NK-92 (cell line): ENCODE results near the gene RAB31.

ENCODE experiments used
- DNase-seq: peaks from one replicate; lab custom pipeline; 2025; ENCODE audit not compliant: unreplicated experiment; lab: John Stamatoyannopoulos, UW

Gene RAB31

DNA sequence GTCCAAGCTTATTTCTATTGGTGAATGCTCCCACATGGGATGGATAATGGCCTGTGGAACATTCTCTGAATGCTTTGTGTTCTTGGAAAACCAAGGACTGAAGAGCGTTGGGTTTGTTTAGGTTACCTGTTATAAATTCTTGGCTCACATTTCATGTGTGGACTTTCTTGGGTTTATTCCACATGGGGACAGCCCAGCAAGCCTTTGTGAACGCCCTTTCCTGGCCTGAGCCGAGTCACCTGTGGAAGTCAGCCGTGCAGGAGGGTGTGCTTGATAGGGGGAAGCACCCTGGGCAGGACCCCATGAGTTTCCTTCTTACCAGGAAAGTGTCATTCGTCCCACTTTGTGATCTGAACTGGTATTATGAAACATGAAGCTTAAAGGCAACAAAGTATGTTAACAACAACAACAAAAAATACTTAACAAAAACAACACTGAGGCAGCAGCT is 4.1 kb downstream of the RAB31 start:
- no peak for DNase-seq

DNA sequence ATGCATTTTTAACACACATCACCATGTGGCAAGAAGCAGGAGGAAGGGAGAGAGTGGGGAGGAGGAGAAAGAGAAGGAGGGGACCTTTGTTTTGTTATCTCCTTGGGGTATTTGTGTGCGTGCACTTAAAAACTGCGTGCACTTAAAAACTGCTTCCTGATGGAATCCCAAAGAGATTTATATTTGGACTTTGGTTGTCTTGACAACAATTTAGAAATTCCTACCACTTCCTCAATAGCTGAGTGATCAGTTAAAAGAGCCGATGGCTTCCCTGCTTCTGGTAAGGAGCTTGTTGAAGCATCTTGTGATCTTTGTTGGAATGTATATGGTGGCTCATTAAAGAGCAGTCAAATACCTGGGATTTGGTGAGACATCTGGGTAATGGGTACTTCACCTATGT is 4.5 kb downstream of the RAB31 start:
- DNase-seq = no peak

DNA sequence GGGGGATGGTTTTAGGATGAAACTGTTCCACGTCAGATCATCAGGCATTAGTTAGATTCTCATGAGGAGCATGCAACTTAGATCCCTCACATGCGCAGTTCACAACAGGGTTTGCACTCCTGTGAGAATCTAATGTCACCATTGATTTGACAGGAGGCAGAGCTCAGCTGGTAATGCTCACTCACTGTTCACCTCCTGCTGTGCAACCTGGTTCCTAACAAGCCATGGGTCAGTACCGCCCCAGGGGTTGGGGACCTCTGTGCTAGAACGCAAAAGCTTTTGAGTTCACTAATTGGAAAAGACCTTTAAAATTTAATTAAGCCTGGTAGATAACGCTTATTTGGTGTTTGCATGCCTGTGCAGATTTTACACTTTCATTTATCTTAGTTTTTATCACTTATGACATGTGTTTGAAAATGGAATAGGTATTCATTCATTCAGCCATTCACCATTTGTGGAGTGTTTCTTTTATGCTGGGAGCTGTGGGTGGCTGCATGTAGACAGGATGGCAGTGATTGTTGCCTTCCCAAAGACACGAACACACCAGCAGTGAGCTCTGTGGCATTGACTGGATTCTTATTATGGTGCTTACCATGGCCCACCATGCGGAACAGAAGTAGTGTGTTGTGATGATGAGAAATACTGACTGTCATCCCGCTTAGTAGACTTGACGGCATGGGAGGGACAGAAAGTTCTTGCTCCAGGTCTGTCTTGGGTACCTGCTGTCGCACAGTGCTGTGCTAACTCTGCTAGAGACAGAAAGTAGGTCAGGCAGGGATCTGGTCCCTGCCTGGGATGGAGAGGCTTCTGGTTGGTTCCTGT is 6.4 kb downstream of the RAB31 start:
- DNase-seq = no peak

DNA sequence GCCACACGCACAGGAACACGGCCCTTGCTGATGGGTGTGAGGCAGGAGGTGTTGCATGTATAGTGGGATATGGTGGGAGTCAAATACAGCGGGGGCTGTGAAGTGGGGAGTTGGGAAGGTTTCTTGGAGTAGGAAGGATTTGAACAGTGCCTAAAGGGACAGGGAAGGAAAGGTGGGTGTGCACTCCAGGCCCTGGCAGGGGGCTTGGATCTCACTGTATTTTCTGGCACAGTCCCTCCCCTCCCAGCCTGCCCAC is 6.9 kb downstream of the RAB31 start:
- DNase-seq = no peak

DNA sequence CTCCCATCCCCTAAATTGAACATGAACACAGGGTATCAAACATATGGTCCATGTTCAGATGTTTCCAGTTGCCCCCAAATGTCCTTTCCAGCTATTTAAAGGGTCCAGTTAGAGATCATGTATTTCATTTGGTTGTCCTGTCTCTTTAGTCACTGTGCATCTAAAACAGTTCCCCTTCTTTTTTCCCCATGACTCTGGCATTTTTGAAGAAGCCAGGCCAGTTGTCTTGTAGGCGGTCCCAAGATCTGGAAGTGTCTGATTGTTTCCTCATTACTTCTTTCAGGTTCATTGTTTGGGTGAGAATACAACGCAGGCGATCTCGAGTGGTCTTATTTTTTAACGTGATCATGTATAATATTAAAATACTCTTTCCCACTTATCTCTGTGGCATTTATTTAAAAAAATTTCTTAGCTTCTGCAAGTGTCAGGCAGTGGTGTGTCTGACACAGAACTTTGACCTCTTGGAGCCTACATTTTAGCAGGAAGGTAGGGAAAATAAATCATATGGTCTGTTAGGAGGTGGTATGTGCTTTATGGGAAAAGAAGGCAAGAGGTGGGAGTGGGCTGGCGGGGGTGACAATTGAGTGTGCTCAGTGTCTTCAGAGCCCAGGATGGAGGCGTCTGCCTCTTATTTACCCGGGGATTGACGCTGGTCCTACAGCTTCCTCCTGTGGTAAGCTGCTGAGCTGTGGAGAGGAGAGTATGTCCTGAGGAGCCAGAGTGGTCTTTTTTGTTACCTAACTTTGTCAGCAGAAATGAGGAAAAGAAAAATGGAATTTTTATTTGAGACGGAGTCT is 8.1 kb downstream of the RAB31 start:
- no peak for DNase-seq

DNA sequence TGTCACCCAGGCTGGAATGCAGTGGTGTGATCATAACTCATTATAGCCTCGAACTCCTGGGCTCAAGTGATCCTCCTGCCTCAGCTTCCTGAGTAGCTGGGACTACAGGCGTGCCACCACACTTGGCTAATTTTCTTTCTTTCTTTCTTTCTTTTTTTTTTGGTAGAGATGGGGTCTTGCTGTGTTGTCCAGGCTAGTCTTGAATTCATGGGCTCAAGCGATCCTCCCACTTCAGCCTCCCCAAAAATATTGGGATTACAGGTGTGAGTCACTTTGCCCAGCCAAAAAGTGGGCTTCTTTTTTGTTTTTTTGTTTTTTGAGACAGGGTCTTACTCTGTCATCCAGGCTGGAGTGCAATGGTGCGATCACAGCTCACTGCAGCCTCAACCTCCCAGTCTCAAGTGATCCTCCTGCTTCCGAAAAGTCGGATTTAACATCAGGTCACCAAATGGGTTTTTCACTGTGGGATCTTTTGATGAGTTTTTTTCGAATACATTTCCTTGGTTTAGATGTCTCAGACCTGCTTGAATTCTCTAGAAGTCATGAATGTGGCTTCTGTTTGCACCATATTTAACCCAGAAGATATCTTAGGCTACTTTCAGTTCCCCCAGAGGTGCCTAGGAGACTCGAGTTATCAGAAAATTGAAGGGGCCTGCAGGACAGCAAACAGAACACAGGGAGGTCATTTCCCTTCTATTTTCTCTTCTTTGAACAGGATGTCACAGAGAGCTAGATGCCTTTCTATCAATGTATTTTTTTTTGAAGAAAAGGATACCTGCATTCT is 8.9 kb downstream of the RAB31 start:
- DNase-seq = no peak

DNA sequence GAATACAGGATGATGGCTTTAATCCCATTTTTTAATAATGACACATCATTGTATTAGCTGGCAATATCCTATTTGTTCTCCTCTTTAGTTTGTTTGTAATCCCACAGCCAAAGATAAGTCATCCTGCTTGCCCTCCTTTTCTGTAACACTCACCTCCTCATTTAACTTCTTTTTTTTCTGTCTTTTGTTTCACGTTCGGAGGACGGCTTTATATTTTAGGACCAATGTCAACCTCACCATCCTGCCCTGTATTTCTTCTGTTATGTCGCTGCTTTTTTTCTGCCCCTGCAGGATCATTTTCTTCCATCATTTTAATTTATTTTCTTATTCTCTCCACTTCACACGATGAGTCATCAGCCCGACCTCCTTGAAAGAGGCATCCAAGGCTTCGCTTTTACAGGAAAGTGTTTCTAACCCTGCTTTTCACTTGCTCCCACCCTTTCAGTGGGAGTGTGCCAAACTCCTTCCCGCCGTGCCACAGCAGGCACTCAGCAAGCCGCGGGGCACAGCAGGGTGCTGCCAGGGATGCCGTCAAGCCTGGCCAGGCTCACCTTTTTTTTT is 11.4 kb downstream of the RAB31 start:
- no peak for DNase-seq

DNA sequence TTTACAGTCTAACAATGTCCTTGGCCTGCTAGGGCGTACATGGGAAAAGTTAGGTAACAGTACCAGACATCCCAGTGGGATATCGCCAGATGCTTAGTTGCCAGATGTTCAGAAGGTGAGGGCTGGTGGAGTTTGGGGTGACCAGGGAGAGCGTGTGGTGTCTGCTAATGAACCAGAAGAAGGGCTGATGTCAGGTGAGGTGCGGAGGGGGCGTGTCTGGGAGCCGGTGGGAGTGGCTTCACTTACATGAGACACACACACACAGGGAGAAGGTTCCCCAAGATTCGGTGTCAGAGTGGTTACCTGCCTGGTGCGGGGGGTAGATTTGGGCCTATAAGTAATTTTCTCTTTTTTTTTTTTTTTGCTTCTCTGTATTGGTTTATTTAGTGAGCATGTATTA is 12.2 kb downstream of the RAB31 start:
- DNase-seq = no peak

DNA sequence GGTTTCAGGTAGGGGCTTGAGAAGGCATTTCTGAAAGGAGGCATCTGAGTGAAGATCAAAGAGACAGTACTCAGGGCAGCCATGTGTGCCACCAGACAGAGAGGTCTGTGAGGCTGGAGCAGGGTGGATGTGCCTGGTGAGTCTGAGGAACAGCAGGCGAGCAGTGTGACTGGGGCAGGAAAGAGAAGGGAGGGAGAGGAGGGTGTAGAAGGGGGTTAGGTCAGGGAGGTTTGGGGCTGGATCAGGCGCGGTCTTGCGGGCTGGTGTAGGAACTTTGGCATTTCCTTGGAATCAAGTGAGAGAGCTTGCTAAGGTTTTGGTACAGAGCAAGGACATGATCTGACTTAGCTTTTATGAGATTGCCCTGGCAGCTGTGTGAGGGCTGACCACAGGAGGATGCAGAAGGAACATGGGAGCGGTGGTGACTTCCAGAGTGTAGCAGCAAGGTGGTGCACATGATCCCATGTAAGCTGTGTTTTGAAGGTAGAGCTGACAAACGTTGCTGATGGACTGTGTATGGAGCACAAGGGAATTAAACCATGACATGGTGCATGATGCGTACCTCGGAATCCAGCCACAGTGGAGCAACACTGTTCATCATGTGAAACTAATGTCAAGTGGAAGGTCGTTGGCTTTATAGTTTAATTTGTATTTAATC is 13.9 kb downstream of the RAB31 start:
- no peak for DNase-seq

DNA sequence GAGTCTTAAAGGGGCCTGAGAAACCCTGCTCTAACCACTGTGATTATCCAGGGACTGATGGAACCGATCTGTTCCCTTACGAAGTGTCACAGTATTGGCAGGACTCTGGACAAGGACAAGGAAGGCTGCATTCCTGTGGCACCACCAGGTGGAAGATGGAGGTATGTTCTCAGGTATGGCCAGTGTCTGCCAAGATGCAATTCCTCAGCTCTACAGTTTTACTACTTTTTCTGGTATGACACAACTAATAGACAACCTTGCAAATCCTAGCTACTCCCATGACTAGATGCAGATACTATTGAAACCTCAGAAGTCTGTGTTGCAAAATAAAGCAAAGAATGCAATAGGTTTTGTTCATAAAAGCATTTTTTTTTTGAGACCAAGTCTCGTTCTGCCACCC is 14.6 kb downstream of the RAB31 start:
- DNase-seq = no peak

DNA sequence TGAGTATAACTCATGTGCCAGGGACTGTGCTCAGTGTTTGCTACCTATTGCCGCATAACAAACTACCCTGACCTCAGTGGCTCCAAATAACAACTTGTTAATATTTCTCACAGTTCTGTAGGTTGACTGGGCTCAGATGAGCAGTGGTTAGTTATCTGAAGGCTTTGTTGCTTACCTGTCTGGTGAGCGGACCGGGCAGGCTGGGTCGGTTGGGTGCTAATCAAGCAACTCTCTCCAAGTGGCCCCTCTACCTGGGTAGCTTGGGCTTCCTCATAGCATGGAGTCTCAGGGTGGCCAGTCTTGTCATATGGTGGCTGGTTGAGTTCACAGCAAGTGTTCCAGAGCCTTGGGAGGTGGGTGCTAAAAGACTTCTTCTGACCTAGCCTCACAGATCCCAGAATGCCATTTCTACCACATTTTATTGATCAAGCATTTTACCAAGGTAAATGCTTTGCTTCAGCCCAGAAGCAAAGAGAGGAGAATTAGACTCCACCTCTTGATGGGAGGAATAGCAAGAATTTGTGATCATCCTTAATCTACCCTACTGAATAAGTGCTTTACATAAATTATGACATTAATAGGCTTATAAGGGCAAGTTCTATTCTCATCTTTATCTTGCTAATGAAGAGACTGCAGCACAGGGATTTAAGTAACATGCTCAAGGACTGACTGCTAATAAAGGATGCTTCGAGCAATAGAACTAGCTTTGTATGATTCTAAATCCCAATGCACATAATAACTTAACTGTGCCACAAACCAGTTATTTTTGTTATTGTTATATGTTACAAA is 16.9 kb downstream of the RAB31 start:
- DNase-seq = no peak

DNA sequence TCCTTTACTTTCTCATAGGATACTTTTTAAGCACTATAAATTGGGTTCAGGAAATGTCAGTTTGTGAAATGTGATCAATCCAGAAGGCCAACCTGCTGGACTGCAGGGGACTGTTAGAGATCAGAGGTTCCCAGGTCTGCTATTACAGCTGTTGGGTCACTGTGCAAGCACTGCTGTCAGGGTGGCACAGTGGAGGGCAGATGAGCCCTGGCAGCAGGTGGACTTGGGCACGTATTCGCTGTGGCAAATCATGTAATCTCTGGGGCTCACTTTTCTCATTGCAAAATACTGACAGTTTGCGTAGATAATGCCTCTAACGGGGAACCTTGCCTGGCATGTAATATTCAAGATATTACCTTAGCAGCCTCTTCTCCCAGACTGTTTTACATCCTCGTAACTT is 18.1 kb downstream of the RAB31 start:
- no peak for DNase-seq

DNA sequence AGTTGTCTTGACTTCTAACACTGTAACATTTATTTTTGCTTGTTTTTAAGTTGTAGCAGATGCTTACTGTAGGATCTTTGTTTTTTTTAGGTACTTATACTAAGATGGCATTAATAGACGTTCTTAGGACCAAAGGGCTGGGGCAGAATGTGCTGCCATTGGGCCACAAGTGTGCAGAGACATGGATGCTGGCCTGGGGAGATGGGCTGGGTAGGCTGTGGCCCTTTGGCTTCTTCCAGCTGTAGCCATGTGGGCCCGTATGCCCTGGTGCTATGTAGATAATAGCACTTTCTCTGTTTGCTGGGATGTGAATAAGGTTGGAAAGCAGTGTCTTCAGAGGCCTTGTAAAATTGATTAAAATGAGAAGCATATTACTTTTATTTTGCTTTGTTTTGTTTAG is 18.8 kb downstream of the RAB31 start:
- DNase-seq = no peak

DNA sequence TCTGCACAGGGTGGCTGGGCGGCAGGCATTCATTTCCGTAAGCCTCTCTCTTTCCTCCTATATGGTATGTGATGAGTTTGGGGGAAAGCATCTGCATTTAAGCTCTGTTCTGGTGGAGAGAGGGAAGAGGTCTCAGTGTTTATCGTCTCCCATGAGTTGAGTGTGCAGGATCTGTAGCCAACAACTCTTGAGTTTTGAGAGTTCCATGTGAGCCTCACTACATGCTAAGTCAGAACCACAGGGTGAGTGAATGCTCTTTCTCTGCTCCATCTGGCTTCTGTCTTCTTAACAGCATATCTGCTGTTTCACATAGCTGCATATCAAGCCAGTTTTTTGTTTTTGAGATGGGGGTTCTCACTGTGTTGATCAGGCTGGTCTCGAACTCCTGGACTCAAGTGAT is 22.7 kb downstream of the RAB31 start:
- no peak for DNase-seq

DNA sequence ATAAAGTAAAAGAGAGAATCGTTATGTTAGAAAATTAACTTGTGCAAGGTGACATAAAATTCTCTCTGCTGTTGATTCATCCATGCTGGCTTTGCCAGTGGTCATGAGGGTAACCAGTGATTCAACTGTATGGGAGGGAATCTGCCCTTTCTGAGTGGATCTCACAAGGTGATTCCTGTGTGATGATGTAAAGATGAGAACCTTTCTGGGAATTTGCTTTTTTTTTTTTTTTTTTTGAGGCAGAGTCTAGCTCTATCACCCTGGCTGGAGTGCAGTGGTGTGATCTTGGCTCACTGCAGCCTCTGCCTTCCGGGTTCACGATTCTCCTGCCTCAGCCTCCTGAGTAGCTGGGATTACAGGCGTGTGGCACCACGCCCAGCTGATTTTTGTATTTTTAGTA is 23.3 kb downstream of the RAB31 start:
- no peak for DNase-seq

DNA sequence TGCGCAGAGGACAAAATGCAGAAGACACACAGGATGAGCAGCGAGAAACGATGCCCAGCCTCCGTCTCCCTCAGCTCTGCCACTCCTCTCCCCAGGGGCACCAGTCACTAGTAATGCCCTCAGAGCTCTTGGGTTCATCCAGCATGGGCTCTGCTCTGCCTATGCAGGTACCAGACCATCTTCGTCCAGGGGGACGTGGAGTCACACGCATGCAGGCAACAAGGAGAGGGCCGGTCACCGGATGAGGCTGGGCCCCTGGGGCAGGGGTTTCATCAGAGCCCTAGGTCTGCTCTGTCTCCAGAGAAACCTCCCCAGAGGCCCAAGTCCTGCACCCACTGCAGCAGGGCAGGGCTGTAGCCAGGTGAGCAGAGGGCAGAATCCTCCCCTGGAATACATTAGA is 23.9 kb downstream of the RAB31 start:
- DNase-seq = no peak

DNA sequence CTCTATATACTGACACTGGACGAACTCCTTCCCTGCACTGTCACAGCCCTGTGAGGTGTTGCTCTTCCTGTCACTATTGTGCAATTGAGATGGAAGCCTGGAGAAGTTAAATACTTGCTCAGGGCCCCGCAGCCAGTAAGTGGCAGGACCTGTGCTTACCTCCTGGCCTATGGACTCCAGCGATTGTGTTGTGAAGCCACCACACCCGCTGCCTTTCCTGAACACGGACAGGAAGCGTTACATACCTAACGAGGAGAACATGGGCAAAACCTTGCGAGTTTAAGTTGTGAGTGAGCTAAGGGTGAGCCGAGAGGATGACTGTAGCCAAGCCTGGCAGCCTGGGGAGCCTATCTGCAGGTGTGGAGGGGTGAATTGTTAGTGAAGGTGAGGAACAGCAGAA is 26.1 kb downstream of the RAB31 start:
- DNase-seq = no peak

DNA sequence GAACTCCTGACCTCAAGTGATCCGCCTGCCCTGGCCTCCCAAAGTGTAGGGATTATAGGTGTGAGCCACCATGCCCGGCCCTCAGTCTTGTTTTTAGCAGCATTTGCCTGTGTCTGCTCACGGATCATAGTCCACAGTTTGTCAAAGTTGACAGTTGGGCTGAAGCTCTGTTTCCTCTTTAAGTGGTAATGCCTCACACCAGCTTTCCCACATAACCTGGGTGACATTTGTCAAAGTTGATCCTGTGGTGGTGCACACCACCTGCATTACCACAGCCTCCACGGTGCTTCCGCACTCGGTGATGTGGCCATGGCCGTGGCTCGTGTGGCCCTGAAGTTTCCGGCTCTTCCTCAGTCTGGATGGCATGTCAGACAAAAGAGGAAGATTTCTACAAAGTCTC is 27.1 kb downstream of the RAB31 start:
- no peak for DNase-seq

DNA sequence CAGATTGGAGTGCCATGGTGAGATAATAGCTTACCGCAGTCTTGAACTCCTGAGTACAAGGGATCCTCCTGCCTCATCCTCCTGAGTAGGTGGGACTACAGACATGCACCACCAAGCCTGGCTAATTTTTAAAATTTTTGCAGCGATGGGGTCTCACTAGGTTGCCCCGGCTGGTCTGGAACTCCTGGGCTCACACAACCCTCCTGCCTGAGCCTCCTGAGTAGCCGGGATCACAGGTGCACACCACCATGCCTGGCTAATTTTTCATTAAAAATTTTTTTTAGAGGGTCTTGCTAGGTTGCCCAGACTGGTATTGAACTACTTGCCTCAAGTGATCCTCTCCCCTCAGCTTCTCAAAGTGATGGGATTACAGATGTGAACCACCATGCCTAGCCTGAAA is 27.8 kb downstream of the RAB31 start:
- no peak for DNase-seq

DNA sequence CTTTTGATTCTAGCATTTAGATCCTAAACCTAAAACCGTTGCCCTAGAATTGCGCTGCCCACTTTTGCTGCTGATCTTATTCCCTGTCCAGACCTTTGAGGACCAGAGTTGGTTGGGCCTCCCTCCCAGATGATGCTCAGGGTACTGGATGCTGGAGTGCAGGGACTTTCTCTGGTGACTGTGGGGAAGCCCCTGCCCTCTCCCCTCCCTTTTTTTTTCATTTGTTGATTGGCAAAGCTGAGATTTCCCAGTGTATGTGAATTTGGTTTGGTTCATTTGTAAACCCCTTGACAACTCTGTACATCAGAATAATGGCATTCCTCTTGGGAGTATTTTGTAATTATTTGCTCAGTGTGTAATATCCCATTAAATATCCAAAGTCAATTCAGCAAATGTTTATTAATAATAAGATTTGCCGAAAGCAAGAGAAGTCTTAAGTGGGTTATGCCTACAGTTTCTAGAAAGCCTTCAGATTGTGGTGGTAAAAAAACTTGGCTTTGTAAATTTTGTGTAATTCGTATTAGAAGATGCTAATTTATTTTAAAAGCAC is 28.3 kb downstream of the RAB31 start:
- DNase-seq = no peak
